CD4-positive, alpha-beta memory T cell (primary cell): ENCODE measurements around the gene ZNF710. TPM values are rescaled to one million over a fixed set of nuclear protein-coding genes. Genes with fewer than 3 reads are reported as not detected.
"Not testable (repeated sequence)": the region's sequence is repeated elsewhere in the genome, so short reads cannot be mapped to it uniquely, and the experiment has no call there.

Experiments used
- CTCF ChIA-PET: fragments of 350-600 bp; sonication (Branson Sonifier 250); formaldehyde crosslinking; loops from one replicate; lab custom pipeline; 2021; ENCODE audit warnings: inconsistent platforms; ENCODE audit not compliant: partially characterized antibody; lab: Charles Lee
- POLR2A ChIA-PET: fragments of 350-600 bp; sonication (Branson Sonifier 250); formaldehyde crosslinking; loops from one replicate; lab custom pipeline; 2021; ENCODE audit not compliant: partially characterized antibody; lab: Charles Lee
- DNase-seq, 5 donors: peaks; one replicate each; pipeline versions ENCODE4 v3.0.0 to v3.0.0-alpha.2; 2020 to 2022; ENCODE audit warnings: mixed read lengths in 1 of 5
- H3K27ac ChIP-seq: one replicate; pipeline ENCODE4 v1.7.0; 2013; ENCODE audit warnings: low read depth, low read length
- H3K27me3 ChIP-seq: 2 replicates; pipeline ENCODE4 v1.7.0; 2013; ENCODE audit warnings: mild to moderate bottlenecking, low read length, moderate library complexity; ENCODE audit not compliant: insufficient read depth
- H3K36me3 ChIP-seq: 2 replicates; pipeline ENCODE4 v1.7.0; 2013; ENCODE audit warnings: mild to moderate bottlenecking, low read length, moderate library complexity; ENCODE audit not compliant: insufficient read depth
- H3K4me1 ChIP-seq: 2 replicates; pipeline ENCODE4 v1.7.0; 2013; ENCODE audit warnings: mild to moderate bottlenecking, low read length, moderate library complexity; ENCODE audit not compliant: insufficient read depth
- H3K4me3 ChIP-seq, 2 donors: one replicate each; pipeline ENCODE4 v1.7.0; 2013; ENCODE audit warnings: low read length in 2 of 2, mild to moderate bottlenecking in 1 of 2
- H3K9me3 ChIP-seq, 2 donors: one replicate each; pipeline ENCODE4 v1.7.0; 2013; ENCODE audit warnings: low read length in 2 of 2, control low read depth in 1 of 2; ENCODE audit not compliant: control insufficient read depth in 1 of 2
- H3K27ac Mint-ChIP-seq, 7 donors: one replicate each; pipeline ENCODE4 v1.8.0; 2020 to 2021; ENCODE audit warnings: mixed read lengths in 7 of 7, mild to moderate bottlenecking in 6 of 7, inconsistent platforms in 3 of 7, moderate library complexity in 3 of 7
- H3K27me3 Mint-ChIP-seq, 2 donors: one replicate each; pipeline ENCODE4 v1.8.0; 2020 to 2021; ENCODE audit warnings: mixed read lengths in 2 of 2
- H3K36me3 Mint-ChIP-seq, 2 donors: one replicate each; pipeline ENCODE4 v1.8.0; 2020 to 2021; ENCODE audit warnings: mixed read lengths in 2 of 2, inconsistent platforms in 1 of 2, mild to moderate bottlenecking in 1 of 2
- H3K4me1 Mint-ChIP-seq, 4 donors: one replicate each; pipeline ENCODE4 v1.8.0; 2020 to 2021; ENCODE audit warnings: mixed read lengths in 4 of 4, mild to moderate bottlenecking in 1 of 4
- H3K4me3 Mint-ChIP-seq, 8 donors: one replicate each; pipeline ENCODE4 v1.8.0; 2020 to 2021; ENCODE audit warnings: mixed read lengths in 8 of 8, mild to moderate bottlenecking in 7 of 8, moderate library complexity in 6 of 8, inconsistent platforms in 3 of 8
- H3K9me3 Mint-ChIP-seq, 8 donors: one replicate each; pipeline ENCODE4 v1.8.0; 2020 to 2021; ENCODE audit warnings: mixed read lengths in 8 of 8, mild to moderate bottlenecking in 5 of 8, inconsistent platforms in 3 of 8, moderate library complexity in 1 of 8
- intact Hi-C: fragments of 100-400 bp; cut with micrococcal nuclease; formaldehyde crosslinking; loops from one replicate; pipeline ENCODE4 v1.15.1; 2023
- polyA plus RNA-seq, 2 donors: library from polyadenylated mRNA; unstranded; fragments of 300-500 nt; fragmentation: Illumina TruSeq; gene quantifications; one replicate each; pipeline ENCODE4 v1.2.3, GENCODE V29; 2021
- total RNA-seq, 2 experiments: library from RNA; stranded (reverse); gene quantifications; one replicate each; pipeline ENCODE4 v1.2.3, GENCODE V29; 2021

The ZNF710 gene
- total and polyA plus RNA-seq, 4 experiments from 2014 or later = 0.10 to 19.7 (median 10.9) TPM

GRCh38 chr15:90104551-90104950 lies 103.4 kb downstream of the ZNF710 start:
- H3K4me3 Mint-ChIP-seq = peak overlapping the region in 2 of 8 donors; percentile 25 to 31
- no peak overlapping the region for H3K4me3 ChIP-seq
- H3K4me1 Mint-ChIP-seq = peaks cover 18 to 33% (median 28%) of the 10 kb centered on the region in 4 donors
- DNase-seq = no peak
- H3K9me3 ChIP-seq = no peaks in the 10 kb centered on the region
- no peaks in the 10 kb centered on the region for H3K36me3 ChIP-seq
- ChIA-PET POLR2A (interaction anchor here (3.4 kb wide), 1 partner anchor 128 kb away, joined by 27 read pairs; the partner anchor contains the start of genes CIB1 and GDPGP1), CTCF (interaction anchor here (1.1 to 1.9 kb wide), 2 partner anchors 17 to 217 kb away, joined by 3 to 6 read pairs; no protein-coding TSS in a partner anchor)
- H3K36me3 Mint-ChIP-seq = peaks cover 0 to 1% of the 10 kb centered on the region in 2 donors
- peak overlapping the region in 2 of 7 donors; percentile 22 to 83 for H3K27ac Mint-ChIP-seq
- no peaks in the 10 kb centered on the region for H3K9me3 Mint-ChIP-seq
- H3K27me3 ChIP-seq = no peaks in the 10 kb centered on the region
- peaks cover 24% of the 10 kb centered on the region for H3K4me1 ChIP-seq
- no peaks in the 10 kb centered on the region for H3K27me3 Mint-ChIP-seq
- intact Hi-C loops = loop anchor here (5.0 kb wide), 1 partner anchor 128 kb away; the partner anchor contains the start of genes CIB1 and GDPGP1
- H3K27ac ChIP-seq = no peak overlapping the region

DNA sequence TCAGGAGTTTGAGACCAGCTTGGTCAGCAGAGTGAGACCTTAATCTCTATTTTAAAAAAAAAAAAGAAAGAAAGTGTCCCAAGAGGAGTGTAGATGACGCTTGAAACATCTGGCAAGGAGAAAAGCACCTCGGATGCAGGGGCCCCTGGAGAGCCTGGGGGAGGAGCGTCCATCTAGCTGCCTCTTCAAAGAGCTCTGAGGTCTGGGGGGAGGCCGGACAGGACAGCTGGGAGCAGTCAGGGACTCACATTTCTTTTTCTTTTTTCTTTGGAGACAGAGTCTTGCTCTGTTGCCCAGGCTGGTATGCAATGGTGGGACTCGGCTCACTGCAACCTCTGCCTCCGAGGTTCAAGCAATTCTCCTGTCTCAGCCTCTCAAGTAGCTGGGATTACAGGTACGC lies 104.4 kb downstream of the ZNF710 start:
- no peak overlapping the region for H3K27ac ChIP-seq
- CTCF ChIA-PET = interaction anchor here (0.8 kb wide), 1 partner anchor 16 kb away, joined by 3 read pairs; no protein-coding TSS in a partner anchor
- intact Hi-C loops = no loop called here
- Mint-ChIP-seq H3K27ac (no peak overlapping the region), H3K4me1 (peaks cover 9 to 24% (median 19%) of the 10 kb centered on the region in 4 donors), H3K36me3 (peaks cover 0 to 1% of the 10 kb centered on the region in 2 donors), H3K9me3 (no peaks in the 10 kb centered on the region), H3K4me3 (no peak overlapping the region), H3K27me3 (no peaks in the 10 kb centered on the region)
- POLR2A ChIA-PET = no interaction called here
- DNase-seq = no peak
- peaks cover 15% of the 10 kb centered on the region for H3K4me1 ChIP-seq
- no peaks in the 10 kb centered on the region for H3K27me3 ChIP-seq
- no peaks in the 10 kb centered on the region for H3K36me3 ChIP-seq
- no peaks in the 10 kb centered on the region for H3K9me3 ChIP-seq
- no peak overlapping the region for H3K4me3 ChIP-seq

GRCh38 chr15:90106522-90107117 lies 105.5 kb downstream of the ZNF710 start:
- peak overlapping the region in 1 of 7 donors; percentile 24 for H3K27ac Mint-ChIP-seq
- POLR2A ChIA-PET = no interaction called here
- no peaks in the 10 kb centered on the region for H3K36me3 Mint-ChIP-seq
- Histone ChIP-seq H3K4me1 (peaks cover 4% of the 10 kb centered on the region), H3K36me3 (no peaks in the 10 kb centered on the region), H3K27me3 (no peaks in the 10 kb centered on the region), H3K9me3 (no peaks in the 10 kb centered on the region), H3K27ac (no peak overlapping the region), H3K4me3 (no peak overlapping the region)
- H3K4me3 Mint-ChIP-seq = no peak overlapping the region
- H3K9me3 Mint-ChIP-seq = no peaks in the 10 kb centered on the region
- intact Hi-C loops = no loop called here
- no peak for DNase-seq
- no peaks in the 10 kb centered on the region for H3K27me3 Mint-ChIP-seq
- peaks cover 0 to 14% (median 9%) of the 10 kb centered on the region in 4 donors for H3K4me1 Mint-ChIP-seq
- CTCF ChIA-PET = no interaction called here

- H3K4me1 ChIP-seq, DNase-seq, H3K27me3 Mint-ChIP-seq, H3K9me3 Mint-ChIP-seq, H3K36me3 ChIP-seq, H3K36me3 Mint-ChIP-seq, H3K27me3 ChIP-seq, H3K27ac ChIP-seq, H3K4me3 ChIP-seq, H3K9me3 ChIP-seq, POLR2A ChIA-PET, H3K4me1 Mint-ChIP-seq, CTCF ChIA-PET, H3K27ac Mint-ChIP-seq, H3K4me3 Mint-ChIP-seq, intact Hi-C loops: not testable (repeated sequence)
Observed at GRCh38 chr15:90108038-90108437, 106.9 kb downstream of the ZNF710 start.

- H3K4me1 Mint-ChIP-seq, H3K9me3 Mint-ChIP-seq, intact Hi-C loops, POLR2A ChIA-PET, H3K27me3 ChIP-seq, H3K4me3 ChIP-seq, H3K27ac Mint-ChIP-seq, H3K36me3 Mint-ChIP-seq, H3K27me3 Mint-ChIP-seq, H3K4me3 Mint-ChIP-seq, H3K36me3 ChIP-seq, DNase-seq, H3K4me1 ChIP-seq, H3K27ac ChIP-seq, CTCF ChIA-PET, H3K9me3 ChIP-seq: not testable (repeated sequence)
Observed at GRCh38 chr15:90109163-90109751, 108.1 kb downstream of the ZNF710 start.

DNA sequence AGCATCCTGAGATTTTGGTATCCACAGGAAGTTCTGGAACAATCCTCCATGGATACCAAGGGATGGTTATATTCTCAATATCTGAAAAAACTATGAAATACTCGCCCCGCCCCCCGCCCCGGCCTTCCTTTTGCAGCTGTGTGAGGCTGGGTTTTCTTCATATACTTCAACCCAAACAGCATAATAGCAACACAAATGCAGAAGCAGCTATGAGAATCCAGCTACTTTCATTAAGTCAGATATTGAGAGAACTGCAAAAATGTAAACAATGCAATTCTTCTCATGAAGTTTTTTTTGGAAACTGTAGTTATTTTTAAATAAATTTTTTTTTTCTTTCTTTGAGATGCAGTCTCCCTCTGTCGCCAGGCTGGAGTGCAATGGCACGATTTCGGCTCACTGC lies 112.0 kb downstream of the ZNF710 start:
- Mint-ChIP-seq H3K9me3 (peaks cover 0 to 21% (median 10%) of the 10 kb centered on the region in 8 donors), H3K27ac (no peak overlapping the region), H3K4me3 (no peak overlapping the region), H3K36me3 (peaks cover 5 to 6% of the 10 kb centered on the region in 2 donors), H3K27me3 (no peaks in the 10 kb centered on the region), H3K4me1 (no peaks in the 10 kb centered on the region)
- H3K36me3 ChIP-seq = no peaks in the 10 kb centered on the region
- H3K4me1 ChIP-seq = no peaks in the 10 kb centered on the region
- ChIA-PET POLR2A (interaction anchor here (1.2 kb wide), 1 partner anchor 13 kb away, joined by 6 read pairs; no protein-coding TSS in a partner anchor), CTCF (interaction anchor here (1.2 kb wide), 1 partner anchor 9 kb away, joined by 3 read pairs; no protein-coding TSS in a partner anchor)
- H3K9me3 ChIP-seq = no peaks in the 10 kb centered on the region
- intact Hi-C loops = no loop called here
- no peak overlapping the region for H3K4me3 ChIP-seq
- H3K27ac ChIP-seq = no peak overlapping the region
- DNase-seq = no peak
- no peaks in the 10 kb centered on the region for H3K27me3 ChIP-seq

- POLR2A ChIA-PET = no interaction called here
- intact Hi-C loops = no loop called here
- Histone ChIP-seq H3K27me3 (no peaks in the 10 kb centered on the region), H3K9me3 (no peaks in the 10 kb centered on the region), H3K4me1 (no peaks in the 10 kb centered on the region), H3K27ac (no peak overlapping the region), H3K36me3 (no peaks in the 10 kb centered on the region), H3K4me3 (no peak overlapping the region)
- DNase-seq = no peak
- H3K27ac Mint-ChIP-seq = no peak overlapping the region
- CTCF ChIA-PET = interaction anchor here (0.6 kb wide), 1 partner anchor 360 kb away, joined by 3 read pairs; no protein-coding TSS in a partner anchor
- no peak overlapping the region for H3K4me3 Mint-ChIP-seq
- H3K4me1 Mint-ChIP-seq = no peaks in the 10 kb centered on the region
- H3K36me3 Mint-ChIP-seq = peaks cover 5 to 6% of the 10 kb centered on the region in 2 donors
- H3K9me3 Mint-ChIP-seq = peaks cover 0 to 21% (median 10%) of the 10 kb centered on the region in 8 donors
- H3K27me3 Mint-ChIP-seq = no peaks in the 10 kb centered on the region
Observed at GRCh38 chr15:90114451-90114901, 113.4 kb downstream of the ZNF710 start.
